HEK293 (cell line): ENCODE results near the gene TCEA2.
A peak's percentile ranks its signal among the peaks of the same experiment; 100 is the strongest.

Source experiments
- EGR2 ChIP-seq: fragments of 450-650 bp; formaldehyde crosslinking; IDR thresholded peaks from 2 replicates; pipeline ENCODE4 v1.5.1; 2016; ENCODE audit warnings: low read depth, missing biosample characterization, missing genetic modification characterization
- GFI1B ChIP-seq: fragments of 450-650 bp; formaldehyde crosslinking; IDR thresholded peaks from 2 replicates; pipeline ENCODE4 v1.5.1; 2016; ENCODE audit warnings: missing biosample characterization, missing genetic modification characterization
- HIC1 ChIP-seq: fragments of 450-650 bp; formaldehyde crosslinking; IDR thresholded peaks from 2 replicates; pipeline ENCODE4 v1.5.1; 2016; ENCODE audit warnings: missing biosample characterization, missing genetic modification characterization
- PRDM1 ChIP-seq: fragments of 450-650 bp; formaldehyde crosslinking; IDR thresholded peaks from 2 replicates; pipeline ENCODE4; 2016; ENCODE audit warnings: missing biosample characterization, missing genetic modification characterization
- TSHZ1 ChIP-seq: fragments of 450-650 bp; formaldehyde crosslinking; IDR thresholded peaks from 2 replicates; pipeline ENCODE4 v1.5.1; 2016; ENCODE audit warnings: missing biosample characterization, missing genetic modification characterization, borderline replicate concordance
- WT1 ChIP-seq: fragments of 450-650 bp; formaldehyde crosslinking; IDR thresholded peaks from 2 replicates; pipeline ENCODE4 v1.5.1; 2016; ENCODE audit warnings: missing biosample characterization, missing genetic modification characterization
- YY1 ChIP-seq: fragments of 450-650 bp; formaldehyde crosslinking; IDR thresholded peaks from 2 replicates; pipeline ENCODE4 v1.5.1; 2018; ENCODE audit warnings: missing biosample characterization, missing genetic modification characterization
- ZBTB49 ChIP-seq: fragments of 450-650 bp; formaldehyde crosslinking; IDR thresholded peaks from 2 replicates; pipeline ENCODE4 v1.5.1; 2016; ENCODE audit warnings: missing biosample characterization, missing genetic modification characterization, low read depth
- ZBTB6 ChIP-seq: fragments of 450-650 bp; formaldehyde crosslinking; IDR thresholded peaks from 2 replicates; pipeline ENCODE4 v1.5.1; 2017; ENCODE audit warnings: missing biosample characterization, missing genetic modification characterization
- ZNF148 ChIP-seq: fragments of 450-650 bp; formaldehyde crosslinking; IDR thresholded peaks from 2 replicates; pipeline ENCODE4 v1.5.0; 2017; ENCODE audit warnings: missing biosample characterization, missing genetic modification characterization, borderline replicate concordance
- ZNF157 ChIP-seq: fragments of 450-650 bp; formaldehyde crosslinking; IDR thresholded peaks from 2 replicates; pipeline ENCODE4 v1.5.1; 2016; ENCODE audit warnings: missing biosample characterization, missing genetic modification characterization
- ZNF184 ChIP-seq: fragments of 450-650 bp; IDR thresholded peaks from 2 replicates; pipeline ENCODE4 v1.5.1; 2018; ENCODE audit warnings: missing biosample characterization, mild to moderate bottlenecking, missing genetic modification characterization
- ZNF280C ChIP-seq: fragments of 450-650 bp; formaldehyde crosslinking; IDR thresholded peaks from 2 replicates; pipeline ENCODE4 v1.5.1; 2016; ENCODE audit warnings: missing biosample characterization, missing genetic modification characterization
- ZNF311 ChIP-seq: fragments of 450-650 bp; formaldehyde crosslinking; IDR thresholded peaks from 2 replicates; pipeline ENCODE4 v1.5.1; 2017; ENCODE audit warnings: missing biosample characterization, missing genetic modification characterization, borderline replicate concordance
- ZNF362 ChIP-seq: fragments of 450-650 bp; formaldehyde crosslinking; IDR thresholded peaks from 2 replicates; pipeline ENCODE4 v1.5.1; 2016; ENCODE audit warnings: missing biosample characterization, missing genetic modification characterization
- ZNF391 ChIP-seq: fragments of 450-650 bp; formaldehyde crosslinking; IDR thresholded peaks from 2 replicates; pipeline ENCODE4 v1.5.1; 2016; ENCODE audit warnings: low read depth, missing biosample characterization, missing genetic modification characterization, borderline replicate concordance
- ZNF404 ChIP-seq: fragments of 450-650 bp; formaldehyde crosslinking; IDR thresholded peaks from 2 replicates; pipeline ENCODE4 v1.5.1; 2017; ENCODE audit warnings: missing biosample characterization, missing genetic modification characterization
- ZNF48 ChIP-seq: fragments of 450-650 bp; formaldehyde crosslinking; IDR thresholded peaks from 2 replicates; pipeline ENCODE4 v1.5.1; 2016; ENCODE audit warnings: missing biosample characterization, missing genetic modification characterization
- ZNF521 ChIP-seq: fragments of 450-650 bp; formaldehyde crosslinking; IDR thresholded peaks from 2 replicates; pipeline ENCODE4 v1.5.1; 2017; ENCODE audit warnings: missing biosample characterization, mild to moderate bottlenecking, missing genetic modification characterization
- ZNF596 ChIP-seq: fragments of 450-650 bp; IDR thresholded peaks from 2 replicates; pipeline ENCODE4 v1.5.0; 2018; ENCODE audit warnings: missing biosample characterization, mild to moderate bottlenecking, missing genetic modification characterization, moderate library complexity
- ZNF654 ChIP-seq: fragments of 450-650 bp; formaldehyde crosslinking; IDR thresholded peaks from 2 replicates; pipeline ENCODE4 v1.5.1; 2016; ENCODE audit warnings: low read depth, missing biosample characterization, missing genetic modification characterization
- ZNF707 ChIP-seq: fragments of 450-650 bp; formaldehyde crosslinking; IDR thresholded peaks from 2 replicates; pipeline ENCODE4 v1.5.1; 2016; ENCODE audit warnings: missing biosample characterization, missing genetic modification characterization
- ZNF792 ChIP-seq: fragments of 450-650 bp; formaldehyde crosslinking; IDR thresholded peaks from 2 replicates; pipeline ENCODE4 v1.5.1; 2016; ENCODE audit warnings: missing biosample characterization, missing genetic modification characterization
- ZNF837 ChIP-seq: fragments of 450-650 bp; formaldehyde crosslinking; IDR thresholded peaks from 2 replicates; pipeline ENCODE4 v1.5.1; 2016; ENCODE audit warnings: missing biosample characterization, missing genetic modification characterization

TCEA2 gene

GRCh38 chr20:64038565-64039292, 24.3 kb upstream of the TCEA2 start (continued):
- TF ChIP-seq ZNF280C (tag by site-specific recombination) (no peak), ZBTB49 (tag by site-specific recombination) (no peak), ZBTB6 (no peak), ZNF311 (no peak), ZNF157 (tag by site-specific recombination) (no peak), ZNF404 (tag by site-specific recombination) (no peak), ZNF184 (tag by site-specific recombination) (no peak), ZNF362 (tag by site-specific recombination) (no peak), ZNF837 (tag by site-specific recombination) (0 out of 2 replicates have a peak, but pooled peaks have one; percentile 26), ZNF596 (tag by site-specific recombination) (no peak), EGR2 (peak; percentile 22; the same call in 1 of the 2 replicates), GFI1B (tag by site-specific recombination) (no peak), ZNF48 (tag by site-specific recombination) (no peak), ZNF707 (tag by site-specific recombination) (no peak), PRDM1 (tag by site-specific recombination) (no peak), ZNF391 (tag by site-specific recombination) (0 out of 2 replicates have a peak, but pooled peaks have one; percentile 56), ZNF148 (tag by site-specific recombination) (no peak), HIC1 (tag by site-specific recombination) (no peak), ZNF654 (tag by site-specific recombination) (no peak), WT1 (tag by site-specific recombination) (peak; percentile 42; the same call in 1 of the 2 replicates), YY1 (tag by site-specific recombination) (0 out of 2 replicates have a peak, but pooled peaks have one; percentile 10), ZNF521 (tag by site-specific recombination) (no peak), ZNF792 (tag by site-specific recombination) (no peak), TSHZ1 (tag by site-specific recombination) (no peak)
